ENCODE measurements around the gene MYT1.

Gene MYT1

DNA sequence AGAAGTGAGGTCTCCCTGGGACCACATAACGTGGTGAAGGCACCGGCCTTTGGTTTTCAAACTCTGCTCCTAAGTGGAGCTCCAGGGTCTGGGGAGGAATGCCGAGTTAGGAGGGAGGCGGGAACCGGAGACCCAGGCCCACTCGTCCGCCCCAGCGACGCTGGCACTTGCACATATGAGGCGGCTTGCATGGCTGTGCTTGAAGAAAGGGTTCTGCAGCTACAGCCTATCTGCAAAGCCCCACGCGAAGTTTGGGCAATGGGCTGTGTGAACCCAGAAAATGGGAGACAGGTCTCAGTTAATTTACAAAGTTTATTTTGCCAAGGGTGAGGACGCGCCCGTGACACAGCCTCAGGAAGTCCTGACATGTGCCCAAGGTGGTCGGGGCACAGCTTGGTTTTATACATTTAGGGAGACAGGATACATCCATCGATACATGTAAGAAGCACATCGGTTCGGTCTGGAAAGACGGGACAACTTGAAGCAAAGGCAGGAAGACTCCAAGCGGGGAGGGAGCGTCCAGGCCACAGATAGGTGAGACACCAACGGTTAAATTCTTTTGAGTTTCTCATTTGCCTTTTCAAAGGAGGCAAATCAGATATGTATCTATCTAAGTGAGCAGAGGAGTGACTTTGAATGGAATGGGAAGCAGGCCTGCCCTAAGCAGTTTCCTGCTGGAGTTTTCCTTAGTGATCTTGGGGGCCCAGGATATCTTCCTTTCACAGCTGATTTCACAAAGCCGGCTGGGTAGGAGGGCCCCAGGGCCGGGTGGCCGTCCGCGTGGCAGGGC lies 90.5 kb downstream of the MYT1 start:
- Histone ChIP-seq H3K27me3 (ENCODE audit: insufficient read depth, insufficient read length) (no peaks in the 10 kb centered on the region), H3K4me1 (ENCODE audit: insufficient read depth, insufficient read length) (peaks cover 10% of the 10 kb centered on the region), H3K4me3 (ENCODE audit: insufficient read length, low read depth) (peak overlapping the region; percentile 62), H3K9me3 (ENCODE audit: insufficient read depth, low read length) (no peaks in the 10 kb centered on the region), H3K9ac (ENCODE audit: insufficient read length, low read depth) (peak overlapping the region; percentile 84), H3K36me3 (ENCODE audit: insufficient read depth, insufficient read length, low read length) (peaks cover 4% of the 10 kb centered on the region)
- no peak for TF ChIP-seq ZNF274 (IDR thresholded peaks at IDR 0.05; ENCODE audit: low read depth, low read length)
- TF ChIP-seq SUZ12 (IDR thresholded peaks at IDR 0.05; ENCODE audit: extremely low read depth, insufficient read depth, insufficient read length): no peak
- no peak for TF ChIP-seq YY1 (IDR thresholded peaks at IDR 0.05; ENCODE audit: insufficient read depth, insufficient read length)
- DNase-seq (ENCODE audit: low read depth, low spot score): peak; percentile 20

DNA sequence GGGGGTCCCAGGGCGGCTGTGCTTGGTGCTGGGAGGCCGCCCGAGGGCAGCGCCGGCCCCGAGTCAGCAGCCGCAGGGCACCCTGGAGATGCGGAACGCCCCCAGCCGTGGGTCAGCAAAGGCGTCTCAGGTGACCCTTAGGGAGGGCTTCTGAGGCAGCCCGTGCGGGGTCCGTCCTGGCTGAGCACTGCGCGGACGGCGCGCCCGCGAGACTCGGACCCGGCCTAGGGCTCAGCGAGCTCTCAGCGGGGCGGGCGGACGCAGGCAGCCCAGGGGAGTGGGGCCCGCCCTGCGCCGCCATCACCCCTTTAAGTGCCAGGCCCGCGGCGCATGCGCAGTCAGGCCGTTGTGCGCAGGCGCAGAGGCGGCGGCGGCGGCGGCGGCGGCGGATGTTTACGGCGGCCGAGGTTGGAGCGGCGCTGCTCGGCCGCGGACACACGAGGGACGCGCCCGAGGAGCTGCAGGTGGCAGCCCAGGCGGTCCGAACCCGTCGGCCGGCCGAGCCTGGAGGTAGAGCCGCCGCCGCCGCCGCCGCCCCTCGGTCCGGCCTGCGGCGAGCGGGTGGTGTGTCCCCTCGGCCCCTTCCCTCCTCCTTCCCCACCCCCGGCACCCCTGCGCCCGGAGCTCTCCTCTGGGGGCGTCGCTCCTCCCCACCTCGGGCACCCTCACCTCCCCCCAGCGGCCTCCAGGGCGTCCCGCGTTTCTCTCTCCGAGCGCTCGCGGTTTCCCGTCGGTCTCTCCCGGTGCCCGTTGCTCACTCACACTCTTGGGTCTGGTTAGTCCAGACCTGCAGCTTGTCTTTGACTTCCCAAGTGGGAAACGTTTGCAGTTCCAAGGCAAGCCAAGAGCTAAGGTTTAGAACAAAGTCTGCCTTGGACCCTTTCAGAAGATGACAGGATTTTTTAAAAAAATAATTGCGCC lies 91.4 kb downstream of the MYT1 start, which contains the start of gene PCMTD2:
Gene PCMTD2, plus strand, starts transcription at position 388 of the 921 bp plus-strand sequence. CDS start 4,218 bp downstream, outside the sequence.
- peaks cover 9% of the 10 kb centered on the region for H3K36me3 ChIP-seq (ENCODE audit: insufficient read depth, insufficient read length, low read length)
- peaks cover 10% of the 10 kb centered on the region for H3K4me1 ChIP-seq (ENCODE audit: insufficient read depth, insufficient read length)
- peak; percentile 70 for DNase-seq (ENCODE audit: low read depth, low spot score)
- H3K9me3 ChIP-seq (ENCODE audit: insufficient read depth, low read length): no peaks in the 10 kb centered on the region
- H3K9ac ChIP-seq (ENCODE audit: insufficient read length, low read depth): peak within 1 kb of the TSS; percentile 86
- TF ChIP-seq ZNF274 (IDR thresholded peaks at IDR 0.05; ENCODE audit: low read depth, low read length) (no peak), SUZ12 (IDR thresholded peaks at IDR 0.05; ENCODE audit: extremely low read depth, insufficient read depth, insufficient read length) (no peak), YY1 (IDR thresholded peaks at IDR 0.05; ENCODE audit: insufficient read depth, insufficient read length) (no peak)
- H3K4me3 ChIP-seq (ENCODE audit: insufficient read length, low read depth): peak within 1 kb of the TSS; percentile 81
- no peaks in the 10 kb centered on the region for H3K27me3 ChIP-seq (ENCODE audit: insufficient read depth, insufficient read length)

DNA sequence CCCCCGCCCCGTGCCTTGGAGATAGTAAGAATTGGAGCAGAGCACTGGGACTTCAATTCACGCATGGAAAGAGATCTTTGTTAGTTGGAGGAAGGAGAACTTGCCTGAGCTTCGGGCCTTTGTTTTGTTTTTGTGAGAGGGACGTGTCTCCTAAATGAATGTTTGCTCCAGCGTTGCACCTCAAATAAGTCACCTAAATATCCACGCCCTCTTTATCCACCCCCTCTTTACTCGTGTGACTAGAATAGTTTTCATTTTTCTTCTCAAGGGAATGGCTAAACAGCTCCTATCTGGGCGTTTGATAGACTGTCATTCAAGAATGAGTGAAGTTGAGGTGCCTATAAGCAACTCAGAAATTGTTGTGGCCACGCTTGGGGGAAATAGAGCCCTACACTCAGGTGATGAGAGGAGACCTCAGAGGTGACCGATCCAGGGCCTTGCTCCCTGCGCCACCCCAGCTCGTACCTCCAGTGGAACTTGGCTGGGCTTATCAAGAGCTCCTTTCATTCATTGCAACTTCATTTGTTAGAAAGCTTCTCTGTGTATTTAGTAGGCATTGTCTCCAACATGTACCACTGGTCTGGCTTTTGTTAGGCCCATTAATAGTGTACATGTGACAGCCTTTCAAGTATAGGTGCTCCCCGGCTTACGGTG lies 92.2 kb downstream of the MYT1 start:
- Histone ChIP-seq H3K27me3 (ENCODE audit: insufficient read depth, insufficient read length) (no peaks in the 10 kb centered on the region), H3K4me1 (ENCODE audit: insufficient read depth, insufficient read length) (peaks cover 14% of the 10 kb centered on the region)

DNA sequence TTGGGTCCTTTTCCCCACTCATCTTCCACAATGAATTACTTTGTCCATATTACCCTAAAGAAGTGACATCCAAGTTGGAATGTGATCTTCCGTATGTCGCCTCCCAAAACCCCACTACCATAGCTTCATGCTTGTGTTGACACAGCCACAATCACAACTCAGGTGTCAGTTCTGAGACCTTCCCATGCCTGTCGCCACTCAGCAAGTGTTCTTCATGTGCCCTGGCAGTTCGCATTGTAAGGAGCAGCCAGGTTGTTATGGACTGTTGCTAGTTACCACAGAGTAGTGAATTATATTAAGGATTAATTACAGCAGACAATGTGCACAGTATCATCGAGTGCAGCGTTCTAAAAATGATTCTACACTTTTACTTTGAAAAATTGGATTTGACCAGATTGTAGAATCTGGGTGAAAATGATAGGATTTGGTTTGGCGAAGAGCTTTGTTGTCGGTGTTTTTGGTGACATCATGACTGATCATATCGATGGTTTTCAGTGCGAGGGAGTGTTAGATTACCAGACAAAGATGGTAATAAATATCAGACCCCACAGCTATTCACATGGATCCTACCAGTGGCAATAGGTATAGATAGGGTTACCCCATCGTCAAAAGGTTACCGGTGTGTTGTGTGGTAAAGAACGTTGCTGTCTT lies 93.0 kb downstream of the MYT1 start:
- H3K27me3 ChIP-seq (ENCODE audit: insufficient read depth, insufficient read length): no peaks in the 10 kb centered on the region
- H3K9me3 ChIP-seq (ENCODE audit: insufficient read depth, low read length): no peaks in the 10 kb centered on the region
- no peak overlapping the region for H3K9ac ChIP-seq (ENCODE audit: insufficient read length, low read depth)
- no peak for TF ChIP-seq YY1 (IDR thresholded peaks at IDR 0.05; ENCODE audit: insufficient read depth, insufficient read length)
- TF ChIP-seq ZNF274 (IDR thresholded peaks at IDR 0.05; ENCODE audit: low read depth, low read length): no peak
- TF ChIP-seq SUZ12 (IDR thresholded peaks at IDR 0.05; ENCODE audit: extremely low read depth, insufficient read depth, insufficient read length): no peak
- no peak for DNase-seq (ENCODE audit: low read depth, low spot score)
- peaks cover 14% of the 10 kb centered on the region for H3K4me1 ChIP-seq (ENCODE audit: insufficient read depth, insufficient read length)
- peak overlapping the region; percentile 81 for H3K4me3 ChIP-seq (ENCODE audit: insufficient read length, low read depth)
- peaks cover 9% of the 10 kb centered on the region for H3K36me3 ChIP-seq (ENCODE audit: insufficient read depth, insufficient read length, low read length)

More for the DNA sequence above, 92.2 kb downstream of the MYT1 start:
- no peak for DNase-seq (ENCODE audit: low read depth, low spot score)
- peak overlapping the region; percentile 81 for H3K4me3 ChIP-seq (ENCODE audit: insufficient read length, low read depth)
- TF ChIP-seq ZNF274 (IDR thresholded peaks at IDR 0.05; ENCODE audit: low read depth, low read length) (no peak), YY1 (IDR thresholded peaks at IDR 0.05; ENCODE audit: insufficient read depth, insufficient read length) (no peak), SUZ12 (IDR thresholded peaks at IDR 0.05; ENCODE audit: extremely low read depth, insufficient read depth, insufficient read length) (no peak)
- H3K9me3 ChIP-seq (ENCODE audit: insufficient read depth, low read length): no peaks in the 10 kb centered on the region
- peak overlapping the region; percentile 86 for H3K9ac ChIP-seq (ENCODE audit: insufficient read length, low read depth)
- peaks cover 9% of the 10 kb centered on the region for H3K36me3 ChIP-seq (ENCODE audit: insufficient read depth, insufficient read length, low read length)

DNA sequence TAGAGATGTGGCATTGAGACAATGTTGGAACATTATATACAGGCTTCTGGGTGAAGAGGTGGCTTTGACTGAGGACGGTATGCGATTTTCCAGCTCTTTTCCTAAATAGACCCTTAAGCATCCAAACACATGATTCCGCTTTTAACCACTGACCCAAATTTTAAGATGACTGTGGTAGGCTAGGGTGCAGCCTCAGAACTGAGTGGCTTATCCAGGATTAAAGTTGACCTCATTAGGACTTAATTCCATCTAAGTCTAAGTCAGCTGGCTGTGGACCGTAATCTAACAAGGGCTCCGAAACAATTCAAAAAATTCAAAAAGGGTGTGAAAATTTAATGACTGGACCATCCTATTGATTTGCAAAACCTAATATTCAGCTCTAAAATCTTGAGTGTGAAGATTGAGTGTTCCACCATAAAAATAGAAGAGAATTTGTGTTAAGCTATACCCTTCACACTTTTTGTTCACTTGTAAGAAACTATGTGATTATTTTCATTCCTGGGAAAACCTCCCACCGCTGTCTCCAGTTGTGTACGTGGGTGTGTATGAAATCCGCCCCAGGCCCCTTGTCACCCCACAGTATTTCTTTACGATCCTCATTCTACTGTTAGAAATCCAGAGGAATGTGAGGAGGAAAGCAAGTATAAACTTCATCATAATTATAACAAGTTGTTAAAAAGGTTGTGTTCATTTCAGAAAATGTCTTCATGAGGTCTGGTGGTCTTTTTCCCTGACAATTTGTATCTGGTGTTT lies 94.0 kb downstream of the MYT1 start:
- no peaks in the 10 kb centered on the region for H3K9me3 ChIP-seq (ENCODE audit: insufficient read depth, low read length)
- DNase-seq (ENCODE audit: low read depth, low spot score): no peak
- no peaks in the 10 kb centered on the region for H3K27me3 ChIP-seq (ENCODE audit: insufficient read depth, insufficient read length)
- H3K9ac ChIP-seq (ENCODE audit: insufficient read length, low read depth): no peak overlapping the region
- H3K4me1 ChIP-seq (ENCODE audit: insufficient read depth, insufficient read length): peaks cover 14% of the 10 kb centered on the region
- TF ChIP-seq YY1 (IDR thresholded peaks at IDR 0.05; ENCODE audit: insufficient read depth, insufficient read length): no peak
- TF ChIP-seq SUZ12 (IDR thresholded peaks at IDR 0.05; ENCODE audit: extremely low read depth, insufficient read depth, insufficient read length): no peak
- TF ChIP-seq ZNF274 (IDR thresholded peaks at IDR 0.05; ENCODE audit: low read depth, low read length): no peak
- no peak overlapping the region for H3K4me3 ChIP-seq (ENCODE audit: insufficient read length, low read depth)
- peaks cover 15% of the 10 kb centered on the region for H3K36me3 ChIP-seq (ENCODE audit: insufficient read depth, insufficient read length, low read length)

DNA sequence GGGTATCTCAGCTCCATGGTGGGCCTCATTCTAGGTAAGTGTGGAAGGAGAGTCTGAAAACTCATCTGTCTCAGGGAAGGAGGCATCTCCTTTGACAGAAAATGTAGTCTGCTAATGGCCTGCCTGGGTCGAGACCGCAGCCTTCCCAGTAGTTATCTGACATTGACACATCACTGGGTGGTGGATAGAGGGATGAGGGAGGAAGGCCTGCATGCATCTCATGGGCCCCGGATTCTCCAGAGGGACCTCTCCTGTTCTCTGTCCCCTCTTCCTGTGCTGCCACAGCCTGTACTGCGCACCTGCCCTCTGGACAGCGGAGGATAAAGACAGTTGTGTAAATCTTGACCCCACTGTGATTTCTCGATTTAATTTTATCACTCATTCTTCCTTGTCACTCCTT lies 96.0 kb downstream of the MYT1 start:
- Histone ChIP-seq H3K9ac (ENCODE audit: insufficient read length, low read depth) (no peak overlapping the region), H3K9me3 (ENCODE audit: insufficient read depth, low read length) (no peaks in the 10 kb centered on the region), H3K36me3 (ENCODE audit: insufficient read depth, insufficient read length, low read length) (peaks cover 22% of the 10 kb centered on the region), H3K4me3 (ENCODE audit: insufficient read length, low read depth) (no peak overlapping the region), H3K27me3 (ENCODE audit: insufficient read depth, insufficient read length) (no peaks in the 10 kb centered on the region), H3K4me1 (ENCODE audit: insufficient read depth, insufficient read length) (peaks cover 8% of the 10 kb centered on the region)
- no peak for TF ChIP-seq YY1 (IDR thresholded peaks at IDR 0.05; ENCODE audit: insufficient read depth, insufficient read length)
- no peak for TF ChIP-seq SUZ12 (IDR thresholded peaks at IDR 0.05; ENCODE audit: extremely low read depth, insufficient read depth, insufficient read length)
- TF ChIP-seq ZNF274 (IDR thresholded peaks at IDR 0.05; ENCODE audit: low read depth, low read length): no peak
- DNase-seq (ENCODE audit: low read depth, low spot score): no peak
